NB4 (cell line): Measurements from ENCODE around the gene ZC3H8.

ENCODE experiments used
- CTCF ChIP-seq: IDR thresholded peaks from one replicate; pipeline ENCODE4 v1.5.1; 2012; ENCODE audit warnings: low read depth, low read length
- MAX ChIP-seq: IDR thresholded peaks from 2 replicates; pipeline ENCODE4 v1.6.1; 2011; ENCODE audit warnings: low read depth, low read length
- MYC ChIP-seq: IDR thresholded peaks from 2 replicates; pipeline ENCODE4 v1.6.1; 2011; ENCODE audit warnings: low read depth, low read length
- POLR2A ChIP-seq: IDR thresholded peaks from 2 replicates; pipeline ENCODE4 v1.6.1; 2011; ENCODE audit warnings: mild to moderate bottlenecking; ENCODE audit not compliant: insufficient read length; ENCODE audit errors: extremely low read depth

- TF ChIP-seq CTCF (no peak), MAX (no peak), POLR2A (no peak), MYC (no peak)
Measured at GRCh38 chr2:112195950-112196349, 58.9 kb downstream of the ZC3H8 start.
